Hepatocyte (in vitro differentiated cells): ENCODE measurements around the gene CSNK2B. TPM values are rescaled to one million over a fixed set of nuclear protein-coding genes. Genes with fewer than 3 reads are reported as not detected.
"Not testable (repeated sequence)": the region's sequence is repeated elsewhere in the genome, so short reads cannot be mapped to it uniquely, and the experiment has no call there.

ENCODE experiments used
- DNase-seq: peaks from one replicate; pipeline ENCODE4 v3.0.0-alpha.2; 2016; ENCODE audit warnings: low spot score
- H2AFZ ChIP-seq: fragments of 200-600 bp; sonication (generic); 2 replicates; pipeline ENCODE4 v1.6.0; 2016; ENCODE audit warnings: antibody characterized with exemption, mild to moderate bottlenecking
- H3K27ac ChIP-seq: fragments of 200-600 bp; sonication (generic); 2 replicates; pipeline ENCODE4 v1.5.1; 2016; ENCODE audit warnings: mild to moderate bottlenecking
- H3K27me3 ChIP-seq: fragments of 200-600 bp; sonication (generic); 2 replicates; pipeline ENCODE4 v1.6.1; 2016
- H3K36me3 ChIP-seq: fragments of 200-600 bp; sonication (generic); replicated peaks from 2 replicates; pipeline ENCODE4 v1.5.1; 2016; ENCODE audit warnings: low read depth; ENCODE audit not compliant: insufficient read depth
- H3K4me1 ChIP-seq: fragments of 200-600 bp; sonication (generic); 2 replicates; pipeline ENCODE4 v1.5.1; 2016; ENCODE audit warnings: mild to moderate bottlenecking, moderate library complexity; ENCODE audit not compliant: insufficient read depth
- H3K4me2 ChIP-seq: fragments of 200-600 bp; sonication (generic); 2 replicates; pipeline ENCODE4 v1.6.0; 2016
- H3K4me3 ChIP-seq: fragments of 200-600 bp; sonication (generic); 2 replicates; pipeline ENCODE4 v1.5.1; 2016; ENCODE audit warnings: mild to moderate bottlenecking
- H3K79me2 ChIP-seq: fragments of 200-600 bp; sonication (generic); 2 replicates; pipeline ENCODE4 v1.6.0; 2017; ENCODE audit warnings: mild to moderate bottlenecking
- H3K9me2 ChIP-seq: fragments of 200-600 bp; sonication (generic); replicated peaks from 2 replicates; pipeline ENCODE4 v1.6.0; 2017; ENCODE audit warnings: mild to moderate bottlenecking; ENCODE audit not compliant: insufficient read depth
- H3K9me3 ChIP-seq: fragments of 200-600 bp; sonication (generic); 2 replicates; pipeline ENCODE4 v1.5.1; 2016; ENCODE audit warnings: low read depth, mild to moderate bottlenecking
- H4K20me1 ChIP-seq: fragments of 200-600 bp; sonication (generic); 2 replicates; pipeline ENCODE4 v1.6.0; 2016; ENCODE audit warnings: mild to moderate bottlenecking; ENCODE audit not compliant: insufficient read depth, poor library complexity, severe bottlenecking
- CTCF ChIP-seq: fragments of 200-600 bp; sonication (generic); IDR thresholded peaks from 2 replicates; pipeline ENCODE4 v1.5.1; 2016; ENCODE audit warnings: antibody characterized with exemption, mild to moderate bottlenecking; ENCODE audit not compliant: poor library complexity
- EZH2 ChIP-seq: fragments of 200-600 bp; sonication (generic); IDR thresholded peaks from 2 replicates; pipeline ENCODE4 v1.6.1; 2016; ENCODE audit warnings: antibody characterized with exemption, mild to moderate bottlenecking, borderline replicate concordance
- EZH2phosphoT487 ChIP-seq: fragments of 200-600 bp; sonication (generic); IDR thresholded peaks from one replicate; pipeline ENCODE4 v1.6.1; 2018; ENCODE audit warnings: antibody characterized with exemption, mild to moderate bottlenecking, low read depth, moderate library complexity; ENCODE audit not compliant: unreplicated experiment, severe bottlenecking
- WGBS: methylation state at CpG from one replicate; pipeline ENCODE4 v1.1.6; 2016; ENCODE audit warnings: low lambda C conversion rate; ENCODE audit errors: missing lambda C conversion rate; 5-methylcytosine and 5-hydroxymethylcytosine counted together
- polyA plus RNA-seq: library from polyadenylated mRNA; unstranded; fragments of >200 nt; fragmentation: Nextera tagmentation; extraction: Ambion mirVana; gene quantifications from 2 replicates; pipeline ENCODE4 v1.2.1, GENCODE V29; 2016
- total RNA-seq: library from RNA; depleted of rRNA; stranded (reverse); fragments of >200 nt; gene quantifications from 2 replicates; pipeline ENCODE4 v1.2.3, GENCODE V29; 2014

Gene CSNK2B
- total and polyA plus RNA-seq, 2 experiments from 2014 or later, result 155 to 181 TPM

GRCh38 chr6:31706599-31706998 lies 40.7 kb downstream of the CSNK2B start, which contains the start of gene LY6G6F:
Gene LY6G6F, plus strand, starts transcription at chr6:31706866. Its CDS starts 41 bp downstream, at chr6:31706907.
- Histone ChIP-seq H3K9me3 (no peaks in the 10 kb centered on the region), H3K4me3 (no peak within 1 kb of the TSS), H4K20me1 (no peaks in the 10 kb centered on the region), H3K36me3 (no peaks in the 10 kb centered on the region), H3K27ac (no peak within 1 kb of the TSS), H3K79me2 (peaks cover 12% of the 10 kb centered on the region), H2AFZ (no peak within 1 kb of the TSS), H3K4me1 (peaks cover 11% of the 10 kb centered on the region), H3K9me2 (no peaks in the 10 kb centered on the region), H3K4me2 (no peak within 1 kb of the TSS), H3K27me3 (no peaks in the 10 kb centered on the region)
- TF ChIP-seq CTCF (no peak), EZH2phosphoT487 (no peak), EZH2 (no peak)
- DNase-seq, result no peak
- 80% methylated on average over 3 of the region's 3 CpGs for WGBS

- Histone ChIP-seq H3K4me2 (no peak overlapping the region), H4K20me1 (no peaks in the 10 kb centered on the region), H3K9me3 (no peaks in the 10 kb centered on the region), H3K27me3 (no peaks in the 10 kb centered on the region), H3K4me1 (peaks cover 5% of the 10 kb centered on the region), H3K79me2 (peaks cover 1% of the 10 kb centered on the region), H3K9me2 (no peaks in the 10 kb centered on the region), H2AFZ (no peak overlapping the region), H3K36me3 (no peaks in the 10 kb centered on the region), H3K27ac (no peak overlapping the region), H3K4me3 (no peak overlapping the region)
- no peak for DNase-seq
- 91% methylated on average over 8 of the region's 10 CpGs for WGBS
- TF ChIP-seq CTCF (no peak), EZH2 (no peak), EZH2phosphoT487 (no peak)
Observed at GRCh38 chr6:31707701-31708100, 41.8 kb downstream of the CSNK2B start.

- no peak overlapping the region for H3K27ac ChIP-seq
- H3K4me3 ChIP-seq, result no peak overlapping the region
- H3K27me3 ChIP-seq, result no peaks in the 10 kb centered on the region
- no peak overlapping the region for H2AFZ ChIP-seq
- H3K79me2 ChIP-seq, result no peaks in the 10 kb centered on the region
- H3K4me1 ChIP-seq, result peaks cover 5% of the 10 kb centered on the region
- no peaks in the 10 kb centered on the region for H4K20me1 ChIP-seq
- H3K36me3 ChIP-seq, result no peaks in the 10 kb centered on the region
- no peak for DNase-seq
- no peak overlapping the region for H3K4me2 ChIP-seq
- H3K9me3 ChIP-seq, result no peaks in the 10 kb centered on the region
- TF ChIP-seq EZH2 (no peak), CTCF (no peak), EZH2phosphoT487 (no peak)
- WGBS, result 99% methylated on average over 3 of the region's 3 CpGs
- H3K9me2 ChIP-seq, result no peaks in the 10 kb centered on the region
Observed at GRCh38 chr6:31708224-31708623, 42.3 kb downstream of the CSNK2B start.

GRCh38 chr6:31709157-31709556 lies 43.3 kb downstream of the CSNK2B start:
- not testable (repeated sequence) for H3K4me2 ChIP-seq, H3K9me2 ChIP-seq, H3K79me2 ChIP-seq, H3K27ac ChIP-seq, H3K27me3 ChIP-seq, H3K9me3 ChIP-seq, DNase-seq, H4K20me1 ChIP-seq, H2AFZ ChIP-seq, H3K4me3 ChIP-seq, H3K36me3 ChIP-seq, H3K4me1 ChIP-seq
- WGBS, result 89% methylated on average over 11 of the region's 11 CpGs
